Nephron (organoid): ENCODE results near the gene UBE2D1.
A peak's percentile ranks its signal among the peaks of the same experiment; 100 is the strongest.

ENCODE experiments used
- H3K27ac Mint-ChIP-seq, 3 experiments: 2 replicates each; pipeline ENCODE4 v1.8.0; 2020; ENCODE audit warnings: mixed read lengths in 3 of 3, mild to moderate bottlenecking in 2 of 3, moderate library complexity in 1 of 3
- H3K27me3 Mint-ChIP-seq: 2 replicates; pipeline ENCODE4 v1.8.0; 2021; ENCODE audit warnings: low read depth, mild to moderate bottlenecking, moderate library complexity, mixed read lengths
- H3K36me3 Mint-ChIP-seq: 2 replicates; pipeline ENCODE4 v1.8.0; 2020; ENCODE audit warnings: low read depth, mixed read lengths
- H3K4me1 Mint-ChIP-seq: 2 replicates; pipeline ENCODE4 v1.8.0; 2020; ENCODE audit warnings: mixed read lengths
- H3K4me3 Mint-ChIP-seq, 3 experiments: 2 replicates each; pipeline ENCODE4 v1.8.0; 2020; ENCODE audit warnings: mild to moderate bottlenecking in 3 of 3, mixed read lengths in 3 of 3, moderate library complexity in 2 of 3
- H3K9me3 Mint-ChIP-seq: 2 replicates; pipeline ENCODE4 v1.8.0; 2020; ENCODE audit warnings: mixed read lengths
- TF ChIP-seq, protein P1 (sequence below), 3 experiments: fragments of 200-600 bp; sonication (generic); IDR thresholded peaks; one replicate each; pipeline ENCODE4 v1.5.0; 2021; ENCODE audit warnings: antibody characterized with exemption in 3 of 3; ENCODE audit not compliant: unreplicated experiment in 3 of 3

UBE2D1 gene

DNA sequence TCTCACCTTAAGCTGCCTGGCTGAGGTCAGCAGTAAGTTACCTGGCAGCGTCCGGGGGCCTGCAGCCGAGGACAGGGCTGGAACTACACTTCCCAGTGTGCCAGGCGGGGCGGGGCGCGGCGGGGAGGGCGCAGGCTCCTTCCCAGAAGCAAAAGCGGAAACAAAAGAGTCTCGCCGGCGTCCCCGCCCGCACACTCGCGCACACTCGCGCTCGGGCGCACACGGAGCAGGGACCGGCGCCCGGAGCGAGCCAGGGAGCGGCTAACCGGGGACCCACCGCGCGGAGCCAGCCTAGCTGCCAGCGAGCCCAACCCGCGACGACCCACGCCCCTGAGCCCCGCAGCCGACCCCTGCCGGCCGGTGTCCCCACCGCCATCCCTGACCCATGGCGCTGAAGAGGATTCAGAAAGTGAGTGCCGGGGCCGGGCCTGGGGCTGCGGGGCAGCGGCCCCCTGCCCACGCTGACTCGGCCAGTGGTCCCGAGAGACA, at the start of gene UBE2D1:
UBE2D1 (plus strand) TSS at position 190 of the 489 bp plus-strand sequence; CDS start at position 386, 196 bp downstream.
- Mint-ChIP-seq H3K27ac (peak within 1 kb of the TSS in 2 of 3 experiments; percentile 75 to 87), H3K4me3 (peak within 1 kb of the TSS; percentile 96 to 98 (median 97)), H3K4me1 (peaks cover 16% of the 10 kb centered on the region), H3K9me3 (no peaks in the 10 kb centered on the region), H3K36me3 (no peaks in the 10 kb centered on the region), H3K27me3 (no peaks in the 10 kb centered on the region)
- TF ChIP-seq, protein P1, sequence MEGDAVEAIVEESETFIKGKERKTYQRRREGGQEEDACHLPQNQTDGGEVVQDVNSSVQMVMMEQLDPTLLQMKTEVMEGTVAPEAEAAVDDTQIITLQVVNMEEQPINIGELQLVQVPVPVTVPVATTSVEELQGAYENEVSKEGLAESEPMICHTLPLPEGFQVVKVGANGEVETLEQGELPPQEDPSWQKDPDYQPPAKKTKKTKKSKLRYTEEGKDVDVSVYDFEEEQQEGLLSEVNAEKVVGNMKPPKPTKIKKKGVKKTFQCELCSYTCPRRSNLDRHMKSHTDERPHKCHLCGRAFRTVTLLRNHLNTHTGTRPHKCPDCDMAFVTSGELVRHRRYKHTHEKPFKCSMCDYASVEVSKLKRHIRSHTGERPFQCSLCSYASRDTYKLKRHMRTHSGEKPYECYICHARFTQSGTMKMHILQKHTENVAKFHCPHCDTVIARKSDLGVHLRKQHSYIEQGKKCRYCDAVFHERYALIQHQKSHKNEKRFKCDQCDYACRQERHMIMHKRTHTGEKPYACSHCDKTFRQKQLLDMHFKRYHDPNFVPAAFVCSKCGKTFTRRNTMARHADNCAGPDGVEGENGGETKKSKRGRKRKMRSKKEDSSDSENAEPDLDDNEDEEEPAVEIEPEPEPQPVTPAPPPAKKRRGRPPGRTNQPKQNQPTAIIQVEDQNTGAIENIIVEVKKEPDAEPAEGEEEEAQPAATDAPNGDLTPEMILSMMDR (IDR thresholded peaks at IDR 0.05; ENCODE audit: unreplicated experiment in 3 of 3): no peak

GRCh38 chr10:58291538-58292174, 43.1 kb upstream of the UBE2D1 start:
- Mint-ChIP-seq H3K27me3 (no peaks in the 10 kb centered on the region), H3K27ac (no peak overlapping the region), H3K4me3 (no peak overlapping the region), H3K4me1 (no peaks in the 10 kb centered on the region), H3K36me3 (no peaks in the 10 kb centered on the region), H3K9me3 (no peaks in the 10 kb centered on the region)
- TF ChIP-seq, protein P1 (IDR thresholded peaks at IDR 0.05; ENCODE audit: unreplicated experiment in 3 of 3): peak; percentile 56 to 73 (median 63)

DNA sequence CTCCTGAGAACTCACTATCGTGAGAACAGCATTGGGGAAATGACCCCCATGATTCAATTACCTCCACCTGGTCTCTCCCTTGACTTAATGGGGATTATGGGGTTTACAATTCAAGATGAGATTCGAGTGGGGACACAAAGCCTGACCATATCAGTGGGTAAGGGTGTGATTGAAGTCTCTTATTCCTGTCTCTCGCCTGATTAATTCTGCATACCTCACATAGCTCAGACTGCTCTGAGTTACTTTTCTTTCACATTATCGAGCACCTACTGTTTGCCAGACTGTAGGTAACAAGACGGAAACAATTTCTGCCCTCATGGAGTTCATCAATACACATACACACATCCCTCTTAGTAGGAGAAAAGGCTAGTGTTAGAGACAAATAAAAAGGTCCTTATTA, 40.8 kb upstream of the UBE2D1 start:
- Mint-ChIP-seq H3K4me1 (no peaks in the 10 kb centered on the region), H3K27me3 (no peaks in the 10 kb centered on the region), H3K27ac (no peak overlapping the region), H3K9me3 (no peaks in the 10 kb centered on the region), H3K36me3 (no peaks in the 10 kb centered on the region), H3K4me3 (no peak overlapping the region)
- TF ChIP-seq, protein P1 (IDR thresholded peaks at IDR 0.05; ENCODE audit: unreplicated experiment in 3 of 3): no peak

GRCh38 chr10:58299580-58299979, 35.2 kb upstream of the UBE2D1 start:
- Mint-ChIP-seq H3K27ac (peak overlapping the region in 2 of 3 experiments; percentile 52 to 70), H3K27me3 (no peaks in the 10 kb centered on the region), H3K4me1 (no peaks in the 10 kb centered on the region), H3K36me3 (no peaks in the 10 kb centered on the region), H3K4me3 (no peak overlapping the region), H3K9me3 (no peaks in the 10 kb centered on the region)
- TF ChIP-seq, protein P1 (IDR thresholded peaks at IDR 0.05; ENCODE audit: unreplicated experiment in 3 of 3): peak; percentile 53 to 76 (median 69)

DNA sequence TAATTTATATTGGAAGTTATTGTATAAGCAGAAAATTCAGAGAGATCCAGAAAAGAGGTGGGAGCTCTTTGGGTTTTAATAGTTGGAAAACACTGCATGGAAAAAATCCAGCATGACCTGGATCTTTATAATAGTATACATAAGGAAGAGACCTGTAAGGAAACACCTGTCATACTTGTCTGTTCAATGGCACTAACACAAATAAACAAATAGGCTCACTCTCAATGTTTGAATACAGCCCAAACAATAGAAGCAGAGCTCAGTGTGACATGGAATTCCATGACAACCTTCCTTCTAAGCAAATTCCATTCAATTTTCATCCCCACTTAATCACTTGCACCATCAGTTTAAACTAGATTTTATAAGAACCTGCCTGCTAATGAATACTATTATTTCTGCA, 34.1 kb upstream of the UBE2D1 start:
- Mint-ChIP-seq H3K36me3 (no peaks in the 10 kb centered on the region), H3K27ac (no peak overlapping the region), H3K27me3 (no peaks in the 10 kb centered on the region), H3K4me3 (no peak overlapping the region), H3K4me1 (no peaks in the 10 kb centered on the region), H3K9me3 (no peaks in the 10 kb centered on the region)
- TF ChIP-seq, protein P1 (IDR thresholded peaks at IDR 0.05; ENCODE audit: unreplicated experiment in 3 of 3): no peak

DNA sequence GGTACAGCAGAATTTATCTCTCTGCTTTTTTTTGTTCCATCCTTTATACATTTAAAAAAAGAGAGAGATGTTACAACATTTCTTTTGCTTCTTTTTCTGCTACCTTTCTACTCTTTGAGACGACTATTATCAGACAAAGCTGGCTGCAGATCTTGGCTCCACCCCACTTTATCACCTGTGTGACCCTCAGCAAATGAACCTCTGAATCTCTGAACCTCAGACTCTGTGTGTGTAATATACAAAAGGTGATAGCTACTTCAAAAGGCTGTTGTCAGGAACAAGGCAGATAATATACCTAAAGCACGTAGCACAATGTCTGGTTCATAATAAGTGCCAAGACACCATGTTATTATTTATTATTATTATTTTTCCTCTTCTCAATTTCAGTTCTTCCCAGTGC, 32.6 kb upstream of the UBE2D1 start:
- Mint-ChIP-seq H3K9me3 (no peaks in the 10 kb centered on the region), H3K27ac (no peak overlapping the region), H3K4me3 (no peak overlapping the region), H3K36me3 (no peaks in the 10 kb centered on the region), H3K4me1 (no peaks in the 10 kb centered on the region), H3K27me3 (no peaks in the 10 kb centered on the region)
- TF ChIP-seq, protein P1 (IDR thresholded peaks at IDR 0.05; ENCODE audit: unreplicated experiment in 3 of 3): no peak
